Endothelial cell of umbilical vein (primary cell): Measurements from ENCODE around the gene SCIN. TPM values are rescaled to one million over a fixed set of nuclear protein-coding genes. Genes with fewer than 3 reads are reported as not detected.

Experiments used
- BruUV-seq: library from RNA; stranded (reverse); fragments of 400-500 nt; replicated peaks from 2 replicates; lab custom pipeline; 2021; lab: Mats Ljungman, UMichigan
- CTCF ChIA-PET: fragments of 300-600, 350-600 bp; sonication (Branson Sonifier 250); formaldehyde crosslinking; loops from one replicate; lab custom pipeline; 2021; ENCODE audit warnings: antibody characterized with exemption, inconsistent platforms; lab: Charles Lee
- POLR2A ChIA-PET: fragments of 300-600, 350-600 bp; sonication (Branson Sonifier 250); formaldehyde crosslinking; loops from one replicate; lab custom pipeline; 2021; ENCODE audit warnings: antibody characterized with exemption, inconsistent platforms; lab: Charles Lee
- DNase-seq: peaks from one replicate; pipeline ENCODE4 v3.0.0-alpha.2; 2011; ENCODE audit warnings: low read depth, low spot score
- FAIRE-seq: peaks from 2 replicates; lab custom pipeline; 2011; peaks lifted over from hg19 to GRCh38; lab: Jason Lieb, UNC
- H2AFZ ChIP-seq: 2 replicates; pipeline ENCODE4 v1.6.0; 2012; ENCODE audit warnings: low read depth, low read length, control low read depth, inconsistent platforms
- H3K27ac ChIP-seq: 2 replicates; pipeline ENCODE4 v1.5.1; 2011; ENCODE audit warnings: low read depth, mild to moderate bottlenecking, control low read depth, low read length, moderate library complexity; ENCODE audit not compliant: insufficient read depth
- H3K27me3 ChIP-seq, 2 experiments: 2 replicates each; pipeline versions ENCODE4 v1.6.0 to v1.6.1; 2011; ENCODE audit warnings: low read length in 2 of 2, mixed read lengths in 1 of 2; ENCODE audit not compliant: control insufficient read depth in 2 of 2, insufficient read depth in 2 of 2
- H3K36me3 ChIP-seq, 2 experiments: 2 replicates in 1 of 2; 3 replicates in 1 of 2; pipeline ENCODE4 v1.5.1; 2011; ENCODE audit warnings: low read length in 2 of 2, mild to moderate bottlenecking in 1 of 2, moderate library complexity in 1 of 2; ENCODE audit not compliant: control insufficient read depth in 2 of 2, insufficient read depth in 2 of 2; ENCODE audit errors: extremely low read depth in 1 of 2
- H3K4me1 ChIP-seq: 3 replicates; pipeline ENCODE4 v1.5.1; 2011; ENCODE audit warnings: mild to moderate bottlenecking, low read length; ENCODE audit not compliant: control insufficient read depth, insufficient read depth; ENCODE audit errors: extremely low read depth
- H3K4me2 ChIP-seq: 2 replicates; pipeline ENCODE4 v1.6.1; 2011; ENCODE audit warnings: low read length, control low read depth, mixed read lengths; ENCODE audit not compliant: insufficient read depth
- H3K4me3 ChIP-seq, 3 experiments: fragments of 200-600 bp in 1 of 3; sonication (generic), shearing (Covaris generic) in 1 of 3; replicated peaks in 1 of 3; 2 replicates each; pipeline ENCODE4 v1.5.1; 2011 to 2016; ENCODE audit warnings: control low read depth in 3 of 3, low read length in 3 of 3, mild to moderate bottlenecking in 2 of 3, inconsistent platforms in 1 of 3, low read depth in 1 of 3, moderate library complexity in 1 of 3; ENCODE audit not compliant: insufficient read depth in 1 of 3
- H3K79me2 ChIP-seq: 2 replicates; pipeline ENCODE4 v1.6.0; 2012; ENCODE audit warnings: low read length, inconsistent platforms; ENCODE audit not compliant: control insufficient read depth, insufficient read depth
- H3K9ac ChIP-seq: replicated peaks from 2 replicates; pipeline ENCODE3; 2011; ENCODE audit warnings: low read length, control low read depth; ENCODE audit not compliant: insufficient read depth; ENCODE audit errors: extremely low read depth
- H3K9me1 ChIP-seq: replicated peaks from 3 replicates; pipeline ENCODE4 v1.6.0; 2011; ENCODE audit warnings: mild to moderate bottlenecking, low read length; ENCODE audit not compliant: control insufficient read depth, insufficient read depth; ENCODE audit errors: extremely low read depth
- H3K9me3 ChIP-seq: replicated peaks from 2 replicates; pipeline ENCODE4 v1.5.1; 2012; ENCODE audit warnings: low read length, inconsistent platforms; ENCODE audit not compliant: control insufficient read depth, insufficient read depth
- H4K20me1 ChIP-seq: replicated peaks from 2 replicates; pipeline ENCODE3; 2011; ENCODE audit warnings: mild to moderate bottlenecking, low read length; ENCODE audit not compliant: control insufficient read depth, insufficient read depth; ENCODE audit errors: extremely low read depth
- CTCF ChIP-seq, 2 donors: IDR thresholded peaks; 1 replicate in 1 of 2; 2 replicates in 1 of 2; pipeline ENCODE4 v1.5.1; 2011; ENCODE audit warnings: low read length in 2 of 2, mild to moderate bottlenecking in 2 of 2, moderate library complexity in 2 of 2, control low read depth in 1 of 2, inconsistent platforms in 1 of 2, low read depth in 1 of 2; ENCODE audit not compliant: insufficient read depth in 1 of 2; ENCODE audit errors: extremely low read depth in 1 of 2
- EZH2 ChIP-seq: IDR thresholded peaks from 2 replicates; pipeline ENCODE4 v1.6.1; 2012; ENCODE audit warnings: borderline replicate concordance, low read depth, mild to moderate bottlenecking, moderate library complexity, low read length, inconsistent platforms; ENCODE audit not compliant: severe bottlenecking
- FOS ChIP-seq: IDR thresholded peaks from 2 replicates; pipeline ENCODE4 v1.6.1; 2011; ENCODE audit warnings: mild to moderate bottlenecking, low read length, moderate library complexity, borderline replicate concordance; ENCODE audit not compliant: insufficient read depth
- GATA2 ChIP-seq: IDR thresholded peaks from 2 replicates; pipeline ENCODE4 v1.7.0; 2011; ENCODE audit warnings: low read depth, mild to moderate bottlenecking, moderate library complexity, mixed read lengths, low read length; ENCODE audit not compliant: insufficient read length, insufficient read depth
- JUN ChIP-seq: IDR thresholded peaks from 2 replicates; pipeline ENCODE4 v1.6.1; 2011; ENCODE audit warnings: borderline replicate concordance, low read depth; ENCODE audit not compliant: insufficient read length, insufficient read depth
- MAX ChIP-seq: IDR thresholded peaks from 2 replicates; pipeline ENCODE4 v1.6.1; 2011; ENCODE audit not compliant: insufficient read depth, insufficient read length
- MYC ChIP-seq: IDR thresholded peaks from one replicate; pipeline ENCODE4 v1.6.1; 2011; ENCODE audit warnings: mild to moderate bottlenecking, low read depth, low read length
- POLR2A ChIP-seq: IDR thresholded peaks from 2 replicates; pipeline ENCODE4 v1.6.1; 2012; ENCODE audit warnings: low read depth, mild to moderate bottlenecking, control low read depth, low read length
- POLR2AphosphoS5 ChIP-seq: IDR thresholded peaks from 2 replicates; pipeline ENCODE4 v1.6.1; 2012; ENCODE audit warnings: low read depth, mild to moderate bottlenecking, control low read depth, low read length, moderate library complexity; ENCODE audit not compliant: insufficient read depth
- dilution Hi-C: fragments of 300-500 bp; cut with MboI; formaldehyde crosslinking; loops from one replicate; pipeline ENCODE4 v1.15.0; 2019; ENCODE audit warnings: low sequenced_read_pairs; ENCODE audit not compliant: extremely low pct_ligation_motif_present
- intact Hi-C: fragments of 100-400 bp; cut with micrococcal nuclease; formaldehyde crosslinking; loops from one replicate; pipeline ENCODE4 v1.10.0; 2022
- polyA plus RNA-seq, 4 experiments: library from polyadenylated mRNA; depleted of rRNA in 3 of 4; stranded (reverse) in 3 of 4; unstranded in 1 of 4; fragments of >200 nt; gene quantifications; 2 replicates each; pipeline versions ENCODE4 v1.2.1 to v1.2.3, GENCODE V29; 2011 to 2012; ENCODE audit warnings: missing spikeins in 1 of 4
- total RNA-seq: library from RNA; stranded (reverse); gene quantifications from 2 replicates; pipeline ENCODE4 v1.2.3, GENCODE V29; 2021

SCIN gene
- total and polyA plus RNA-seq, 2 donors (not counting 3 experiments of a cell fraction or from before 2014, with no cell fraction given), result 0.07 to 0.69 TPM

GRCh38 chr7:12531784-12532183 lies 38.7 kb upstream of the SCIN start:
- POLR2A ChIA-PET, result no interaction called here

DNA sequence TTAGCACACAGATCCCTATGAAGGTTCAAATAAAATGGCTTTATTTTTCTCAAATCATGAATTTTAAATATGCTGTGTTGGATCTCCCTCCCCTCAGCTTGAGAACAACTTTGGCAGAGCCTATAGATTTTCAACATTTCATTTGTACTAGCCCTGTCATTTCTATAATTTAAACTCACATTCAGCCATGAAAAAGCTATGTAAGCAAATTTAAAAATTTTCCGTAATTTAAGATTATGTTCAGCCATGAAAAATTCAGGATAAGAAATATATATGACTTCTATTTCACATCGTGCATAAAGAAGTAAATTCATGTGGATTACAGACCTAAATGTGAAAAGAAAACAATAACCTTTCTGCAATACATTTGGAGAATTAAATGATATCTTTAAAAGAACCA lies 36.5 kb upstream of the SCIN start:
- Histone ChIP-seq H3K79me2 (no peaks in the 10 kb centered on the region), H3K4me1 (no peaks in the 10 kb centered on the region), H3K36me3 (no peaks in the 10 kb centered on the region), H2AFZ (no peak overlapping the region), H3K9ac (no peak overlapping the region), H3K9me3 (no peaks in the 10 kb centered on the region), H3K4me3 (no peak overlapping the region), H3K27ac (no peak overlapping the region), H3K9me1 (no peaks in the 10 kb centered on the region), H4K20me1 (no peaks in the 10 kb centered on the region), H3K4me2 (no peak overlapping the region), H3K27me3 (no peaks in the 10 kb centered on the region)
- ChIA-PET POLR2A (no interaction called here), CTCF (interaction anchor here (1.5 kb wide), 1 partner anchor 9 kb away, joined by 5 read pairs; no protein-coding TSS in a partner anchor)
- intact Hi-C loops (no loop called here), dilution Hi-C loops (no loop called here)
- DNase-seq (no peak), FAIRE-seq (no peak)
- no TSS peak for BruUV-seq
- TF ChIP-seq EZH2 (no peak), POLR2AphosphoS5 (no peak), CTCF (IDR thresholded peaks at IDR 0.05; ENCODE audit: extremely low read depth in 1 of 2, insufficient read depth in 1 of 2, low read depth in 1 of 2, low read length in 2 of 2) (no peak), GATA2 (no peak), MAX (no peak), JUN (no peak), MYC (no peak), POLR2A (no peak), FOS (no peak)

More at GRCh38 chr7:12531784-12532183, 38.7 kb upstream of the SCIN start:
- no peaks in the 10 kb centered on the region for H3K9me1 ChIP-seq
- DNase-seq (no peak), FAIRE-seq (no peak)
- H3K4me2 ChIP-seq, result no peak overlapping the region
- H2AFZ ChIP-seq, result no peak overlapping the region
- intact Hi-C loops (no loop called here), dilution Hi-C loops (no loop called here)
- H3K9me3 ChIP-seq, result no peaks in the 10 kb centered on the region
- no peak overlapping the region for H3K9ac ChIP-seq
- H3K79me2 ChIP-seq, result no peaks in the 10 kb centered on the region
- H3K4me1 ChIP-seq, result no peaks in the 10 kb centered on the region
- TF ChIP-seq GATA2 (no peak), POLR2A (no peak), EZH2 (no peak), FOS (no peak), MAX (no peak)
- H3K36me3 ChIP-seq, result no peaks in the 10 kb centered on the region
- H3K27ac ChIP-seq, result no peak overlapping the region
- CTCF ChIA-PET, result interaction anchor here (1.4 kb wide), 1 partner anchor 107 kb away, joined by 3 read pairs; no protein-coding TSS in a partner anchor
- no peaks in the 10 kb centered on the region for H4K20me1 ChIP-seq
- H3K27me3 ChIP-seq, result no peaks in the 10 kb centered on the region
- BruUV-seq, result no TSS peak
- no peak overlapping the region for H3K4me3 ChIP-seq
